GM20431 (cell line): ENCODE data around the gene DIP2B.

Experiments used
- in situ Hi-C: fragments of 300-500 bp; cut with MseI, MboI; formaldehyde crosslinking; loops from one replicate; pipeline ENCODE4 v1.15.0; 2020; ENCODE audit warnings: low sequenced_read_pairs; ENCODE audit not compliant: unreplicated experiment

Gene DIP2B

GRCh38 chr12:50707396-50707795 lies 202.6 kb downstream of the DIP2B start:
- in situ Hi-C loops: no loop called here

GRCh38 chr12:50708631-50709030 lies 203.8 kb downstream of the DIP2B start:
- in situ Hi-C loops: no loop called here

GRCh38 chr12:50711121-50711520 lies 206.3 kb downstream of the DIP2B start:
- in situ Hi-C loops: no loop called here

- in situ Hi-C loops: no loop called here
These were observed 210.4 kb downstream of the DIP2B start for GRCh38 chr12:50715174-50715573.

- in situ Hi-C loops: no loop called here
These were observed 214.0 kb downstream of the DIP2B start for GRCh38 chr12:50718760-50719159.

- in situ Hi-C loops: no loop called here
These were observed 215.3 kb downstream of the DIP2B start for GRCh38 chr12:50720085-50720484.

GRCh38 chr12:50720501-50720900 lies 215.7 kb downstream of the DIP2B start:
- in situ Hi-C loops: no loop called here

- in situ Hi-C loops: no loop called here
These were observed 219.1 kb downstream of the DIP2B start for GRCh38 chr12:50723865-50724264.

GRCh38 chr12:50725011-50725942 lies 220.5 kb downstream of the DIP2B start:
- in situ Hi-C loops: no loop called here

GRCh38 chr12:50727466-50727865 lies 222.7 kb downstream of the DIP2B start:
- in situ Hi-C loops: no loop called here

- in situ Hi-C loops: no loop called here
These were observed 223.6 kb downstream of the DIP2B start for GRCh38 chr12:50728417-50728816.

GRCh38 chr12:50728841-50729240 lies 224.1 kb downstream of the DIP2B start:
- in situ Hi-C loops: no loop called here

- in situ Hi-C loops: no loop called here
These were observed 227.8 kb downstream of the DIP2B start for GRCh38 chr12:50732591-50732990.

GRCh38 chr12:50733706-50734105 lies 228.9 kb downstream of the DIP2B start:
- in situ Hi-C loops: no loop called here

GRCh38 chr12:50734409-50735263 lies 229.9 kb downstream of the DIP2B start:
- in situ Hi-C loops: no loop called here

- in situ Hi-C loops: no loop called here
These were observed 234.8 kb downstream of the DIP2B start for GRCh38 chr12:50739611-50740010.

- in situ Hi-C loops: no loop called here
These were observed 235.5 kb downstream of the DIP2B start for GRCh38 chr12:50740307-50740706.

- in situ Hi-C loops: no loop called here
These were observed 238.0 kb downstream of the DIP2B start for GRCh38 chr12:50742776-50743175.

- in situ Hi-C loops: no loop called here
These were observed 241.1 kb downstream of the DIP2B start for GRCh38 chr12:50745861-50746260.

- in situ Hi-C loops: no loop called here
These were observed 241.6 kb downstream of the DIP2B start for GRCh38 chr12:50746431-50746830.

GRCh38 chr12:50747817-50748216 lies 243.0 kb downstream of the DIP2B start:
- in situ Hi-C loops: no loop called here
